GM19099 (cell line): ENCODE measurements around the gene ARHGEF3.

Experiments
- POLR2A ChIP-seq: IDR thresholded peaks from 3 replicates; pipeline ENCODE4 v1.6.1; 2011; ENCODE audit warnings: low read depth; ENCODE audit not compliant: insufficient read length; ENCODE audit errors: extremely low read depth

Gene ARHGEF3

GRCh38 chr3:56792193-56792592 lies 9.6 kb downstream of the ARHGEF3 start:
- no peak for TF ChIP-seq POLR2A

GRCh38 chr3:56790016-56790821 lies 11.5 kb downstream of the ARHGEF3 start:
- TF ChIP-seq POLR2A = no peak

DNA sequence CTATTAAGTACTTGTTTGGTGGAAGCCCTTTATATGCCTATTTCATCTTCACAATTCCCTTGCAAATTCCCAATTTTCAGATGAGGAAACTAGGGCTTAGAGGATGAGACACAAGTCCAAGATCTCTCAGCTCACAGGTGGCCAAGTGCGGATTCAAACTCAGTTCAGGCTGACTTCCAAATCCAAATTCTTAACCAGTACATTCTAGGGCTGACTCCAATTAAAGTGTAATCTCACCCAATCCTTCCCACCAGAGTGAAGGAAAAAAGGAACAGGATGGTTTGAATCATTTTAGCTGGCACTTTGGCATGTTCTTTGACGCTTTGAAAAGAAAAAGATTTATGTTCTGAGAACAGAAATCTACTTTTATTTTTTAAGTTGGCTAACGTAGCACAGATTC lies 12.7 kb downstream of the ARHGEF3 start:
- no peak for TF ChIP-seq POLR2A

DNA sequence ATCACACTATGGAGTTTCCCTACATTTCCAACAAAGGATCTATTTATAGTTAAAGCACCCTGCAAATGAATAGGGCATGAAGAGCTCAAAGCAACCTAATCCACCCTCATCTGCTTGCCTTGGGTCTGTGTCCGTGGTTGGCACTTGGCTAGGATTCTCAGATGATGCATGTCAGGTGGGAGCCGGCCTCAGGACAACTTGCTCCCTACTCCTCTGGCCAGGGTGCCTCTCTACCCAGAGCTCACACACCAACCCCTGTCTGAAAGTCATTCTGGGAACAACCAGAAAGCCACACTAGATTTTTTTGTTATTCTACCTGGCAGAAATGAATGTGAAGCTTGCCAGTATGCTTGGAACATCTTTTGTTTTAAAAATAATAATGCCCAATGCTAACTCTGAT lies 13.2 kb downstream of the ARHGEF3 start:
- TF ChIP-seq POLR2A = no peak

- TF ChIP-seq POLR2A = no peak
These were observed 13.9 kb downstream of the ARHGEF3 start for GRCh38 chr3:56787784-56788256.

- no peak for TF ChIP-seq POLR2A
These were observed 14.4 kb downstream of the ARHGEF3 start for GRCh38 chr3:56787258-56787775.

GRCh38 chr3:56785499-56785898 lies 16.2 kb downstream of the ARHGEF3 start:
- no peak for TF ChIP-seq POLR2A

DNA sequence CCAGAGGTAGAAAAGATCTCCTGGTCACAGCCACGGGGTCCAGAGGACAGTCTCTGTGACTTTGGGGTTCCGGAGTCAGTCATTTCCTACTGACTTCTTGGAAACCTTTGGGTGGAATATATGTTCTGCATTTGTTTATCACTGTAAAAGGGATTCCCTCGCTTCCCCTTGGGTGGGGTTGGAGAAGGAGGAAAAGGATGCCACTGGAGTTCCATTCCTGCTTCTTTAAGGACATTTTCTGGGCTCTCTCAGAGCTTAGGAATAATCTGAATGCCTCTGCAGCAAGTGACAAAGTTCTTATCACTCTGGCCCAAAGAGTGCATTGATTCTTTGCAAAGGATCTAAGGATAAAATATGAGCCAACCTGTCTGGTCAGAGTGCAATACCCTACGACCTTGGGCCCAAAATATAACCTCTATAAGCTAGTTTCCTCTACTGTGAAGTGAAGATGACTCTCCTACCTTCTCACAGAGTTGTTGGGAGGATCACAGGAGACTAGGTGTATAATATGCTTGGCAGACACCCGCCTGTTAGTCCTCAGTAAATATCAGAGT lies 17.2 kb downstream of the ARHGEF3 start:
- no peak for TF ChIP-seq POLR2A

- TF ChIP-seq POLR2A = peak; percentile 57
These were observed 17.9 kb downstream of the ARHGEF3 start for GRCh38 chr3:56783644-56784447.

GRCh38 chr3:56782906-56783305 lies 18.8 kb downstream of the ARHGEF3 start:
- TF ChIP-seq POLR2A = no peak

DNA sequence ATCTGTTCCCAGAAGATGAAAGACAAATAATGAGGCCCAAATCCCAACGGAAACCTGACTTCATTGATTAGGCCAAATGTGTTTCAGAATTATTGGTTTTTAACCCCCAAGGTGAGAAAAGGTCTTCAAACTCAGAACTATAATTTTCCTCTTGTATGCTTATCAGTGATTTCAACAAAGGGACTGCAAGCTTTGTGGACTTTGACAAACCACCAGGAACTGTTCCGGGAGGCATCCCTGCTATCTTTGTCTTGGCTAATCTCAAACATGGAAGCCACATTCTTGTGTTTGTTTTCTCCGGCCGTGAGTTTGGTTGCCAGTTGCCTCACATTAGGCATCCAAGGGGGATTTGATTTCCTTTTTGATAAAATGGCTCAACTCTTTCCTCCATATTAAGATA lies 19.5 kb downstream of the ARHGEF3 start:
- TF ChIP-seq POLR2A = no peak

- no peak for TF ChIP-seq POLR2A
These were observed 20.0 kb downstream of the ARHGEF3 start for GRCh38 chr3:56781762-56782161.

DNA sequence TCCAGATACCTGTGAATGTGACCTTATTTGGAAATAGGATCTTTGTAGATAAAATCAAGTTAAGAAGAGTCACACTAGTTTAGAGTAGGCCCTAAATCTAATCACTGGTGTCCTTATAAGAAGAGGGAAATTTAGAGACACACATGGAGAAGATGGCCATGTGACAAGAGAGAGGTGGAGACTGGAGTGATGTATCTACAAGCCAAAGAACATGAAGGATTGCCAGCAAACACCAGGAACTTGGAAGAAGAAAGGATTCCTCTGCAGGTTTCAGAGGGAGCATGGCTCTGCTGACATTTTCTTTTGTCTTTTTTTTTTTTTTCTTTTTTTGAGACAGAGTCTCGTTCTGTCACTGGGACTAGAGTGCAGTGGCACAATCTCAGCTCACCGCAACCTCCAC lies 20.8 kb downstream of the ARHGEF3 start:
- TF ChIP-seq POLR2A = no peak

GRCh38 chr3:56778893-56779292 lies 22.9 kb downstream of the ARHGEF3 start:
- TF ChIP-seq POLR2A = no peak

DNA sequence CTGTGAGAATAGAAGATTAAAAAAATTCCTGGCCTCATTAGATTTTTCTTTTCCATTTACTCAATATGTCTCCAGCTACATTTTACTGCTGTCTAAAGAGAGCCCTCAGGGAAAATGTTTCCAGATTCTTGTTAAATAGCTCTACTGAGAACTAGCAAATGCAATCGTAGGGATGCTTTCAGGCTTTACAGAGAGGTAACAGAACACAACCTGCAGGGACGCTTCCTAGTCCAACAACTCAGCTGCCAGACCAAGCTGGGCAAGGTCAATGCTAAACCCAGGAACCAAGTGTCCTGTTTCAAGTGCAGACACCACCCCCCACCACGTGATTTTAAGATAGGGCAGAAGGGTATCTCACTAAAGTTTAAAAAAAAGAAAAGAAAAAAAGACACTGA lies 25.2 kb downstream of the ARHGEF3 start:
- no peak for TF ChIP-seq POLR2A
